ENCODE data around the gene POC5.
"Not testable (repeated sequence)": the region's sequence is repeated elsewhere in the genome, so short reads cannot be mapped to it uniquely, and the experiment has no call there.

Gene POC5

GRCh38 chr5:75701856-75702255, 15.4 kb downstream of the POC5 start:
- Histone ChIP-seq H2BK5ac (ENCODE audit: low read depth, low read length, poor library complexity, severe bottlenecking) (no peak overlapping the region), H3K4me2 (ENCODE audit: low read length, poor library complexity, severe bottlenecking) (no peak overlapping the region), H2BK12ac (ENCODE audit: low read length in 2 of 2) (no peak overlapping the region), H3K4ac (ENCODE audit: low read depth in 1 of 2, low read length in 2 of 2) (no peak overlapping the region), H2BK15ac (ENCODE audit: low read depth, poor library complexity, severe bottlenecking) (no peak overlapping the region), H3K4me3 (ENCODE audit: insufficient read depth in 1 of 2, low read depth in 1 of 2, low read length in 2 of 2) (no peak overlapping the region), H2BK120ac (ENCODE audit: low read depth, low read length) (no peak overlapping the region), H3K18ac (ENCODE audit: low read depth in 1 of 2, low read length in 2 of 2) (no peak overlapping the region), H4K91ac (ENCODE audit: low read length) (no peak overlapping the region), H3K14ac (ENCODE audit: low read length in 2 of 2) (no peak overlapping the region), H3K27ac (ENCODE audit: low read length, poor library complexity, severe bottlenecking) (no peak overlapping the region), H3K9me3 (ENCODE audit: control insufficient read depth, low read length) (no peaks in the 10 kb centered on the region), H2AFZ (ENCODE audit: low read depth, low read length) (no peak overlapping the region), H3K79me1 (replicated peaks; ENCODE audit: low read length, poor library complexity, severe bottlenecking) (peaks cover 10% of the 10 kb centered on the region), H3K23ac (ENCODE audit: low read length in 2 of 2) (no peak overlapping the region), H3K36me3 (ENCODE audit: control insufficient read depth in 1 of 2, insufficient read depth in 2 of 2, low read depth in 1 of 2, low read length in 2 of 2) (peaks cover 3 to 26% of the 10 kb centered on the region in 2 experiments), H4K8ac (ENCODE audit: low read length) (no peak overlapping the region), H3K4me1 (ENCODE audit: control insufficient read depth, insufficient read depth, low read depth, low read length) (no peaks in the 10 kb centered on the region), H3K9ac (ENCODE audit: low read length) (no peak overlapping the region), H3K27me3 (ENCODE audit: control insufficient read depth in 1 of 2, insufficient read depth in 1 of 2, low read length in 2 of 2) (no peaks in the 10 kb centered on the region), H2AK5ac (ENCODE audit: low read length, severe bottlenecking) (no peak overlapping the region)
- WGBS, result 96% methylated on average over 4 of the region's 4 CpGs
- DNase-seq, result no peak

GRCh38 chr5:75695472-75696351, 21.5 kb downstream of the POC5 start:
- H3K23ac ChIP-seq (ENCODE audit: low read length in 2 of 2); H4K8ac ChIP-seq (ENCODE audit: low read length); H3K9me3 ChIP-seq (ENCODE audit: control insufficient read depth, low read length); H4K91ac ChIP-seq (ENCODE audit: low read length); H2BK15ac ChIP-seq (ENCODE audit: low read depth, poor library complexity, severe bottlenecking); H3K4me2 ChIP-seq (ENCODE audit: low read length, poor library complexity, severe bottlenecking); H3K79me1 ChIP-seq (replicated peaks; ENCODE audit: low read length, poor library complexity, severe bottlenecking); H2BK5ac ChIP-seq (ENCODE audit: low read depth, low read length, poor library complexity, severe bottlenecking); H2BK12ac ChIP-seq (ENCODE audit: low read length in 2 of 2); H3K27ac ChIP-seq (ENCODE audit: low read length, poor library complexity, severe bottlenecking); DNase-seq; H3K4me1 ChIP-seq (ENCODE audit: control insufficient read depth, insufficient read depth, low read depth, low read length); H3K27me3 ChIP-seq (ENCODE audit: control insufficient read depth in 1 of 2, insufficient read depth in 1 of 2, low read length in 2 of 2); H3K9ac ChIP-seq (ENCODE audit: low read length); H2AFZ ChIP-seq (ENCODE audit: low read depth, low read length); H2BK120ac ChIP-seq (ENCODE audit: low read depth, low read length); H3K4me3 ChIP-seq (ENCODE audit: insufficient read depth in 1 of 2, low read depth in 1 of 2, low read length in 2 of 2); H3K4ac ChIP-seq (ENCODE audit: low read depth in 1 of 2, low read length in 2 of 2); H3K14ac ChIP-seq (ENCODE audit: low read length in 2 of 2); H2AK5ac ChIP-seq (ENCODE audit: low read length, severe bottlenecking); H3K18ac ChIP-seq (ENCODE audit: low read depth in 1 of 2, low read length in 2 of 2): not testable (repeated sequence)
- peaks cover 0 to 14% of the 10 kb centered on the region in 2 experiments for H3K36me3 ChIP-seq (ENCODE audit: control insufficient read depth in 1 of 2, insufficient read depth in 2 of 2, low read depth in 1 of 2, low read length in 2 of 2)
- WGBS, result 85% methylated on average over 22 of the region's 22 CpGs

GRCh38 chr5:75694781-75695180, 22.5 kb downstream of the POC5 start:
- Histone ChIP-seq H2AFZ (ENCODE audit: low read depth, low read length) (no peak overlapping the region), H2AK5ac (ENCODE audit: low read length, severe bottlenecking) (no peak overlapping the region), H3K27me3 (ENCODE audit: control insufficient read depth in 1 of 2, insufficient read depth in 1 of 2, low read length in 2 of 2) (no peaks in the 10 kb centered on the region), H3K4me1 (ENCODE audit: control insufficient read depth, insufficient read depth, low read depth, low read length) (no peaks in the 10 kb centered on the region), H2BK12ac (ENCODE audit: low read length in 2 of 2) (no peak overlapping the region), H2BK5ac (ENCODE audit: low read depth, low read length, poor library complexity, severe bottlenecking) (no peak overlapping the region), H3K4me2 (ENCODE audit: low read length, poor library complexity, severe bottlenecking) (no peak overlapping the region), H3K4ac (ENCODE audit: low read depth in 1 of 2, low read length in 2 of 2) (no peak overlapping the region), H3K36me3 (ENCODE audit: control insufficient read depth in 1 of 2, insufficient read depth in 2 of 2, low read depth in 1 of 2, low read length in 2 of 2) (peaks cover 2 to 23% of the 10 kb centered on the region in 2 experiments), H3K79me1 (replicated peaks; ENCODE audit: low read length, poor library complexity, severe bottlenecking) (no peaks in the 10 kb centered on the region), H3K23ac (ENCODE audit: low read length in 2 of 2) (no peak overlapping the region), H3K9me3 (ENCODE audit: control insufficient read depth, low read length) (no peaks in the 10 kb centered on the region), H3K14ac (ENCODE audit: low read length in 2 of 2) (no peak overlapping the region), H4K8ac (ENCODE audit: low read length) (no peak overlapping the region), H3K27ac (ENCODE audit: low read length, poor library complexity, severe bottlenecking) (no peak overlapping the region), H4K91ac (ENCODE audit: low read length) (no peak overlapping the region), H3K18ac (ENCODE audit: low read depth in 1 of 2, low read length in 2 of 2) (no peak overlapping the region), H3K4me3 (ENCODE audit: insufficient read depth in 1 of 2, low read depth in 1 of 2, low read length in 2 of 2) (no peak overlapping the region), H2BK15ac (ENCODE audit: low read depth, poor library complexity, severe bottlenecking) (no peak overlapping the region), H3K9ac (ENCODE audit: low read length) (no peak overlapping the region), H2BK120ac (ENCODE audit: low read depth, low read length) (no peak overlapping the region)
- no peak for DNase-seq
- WGBS, result no CpG with 5 or more reads among the region's 1 CpG

- peaks cover 2 to 41% of the 10 kb centered on the region in 2 experiments for H3K36me3 ChIP-seq (ENCODE audit: control insufficient read depth in 1 of 2, insufficient read depth in 2 of 2, low read depth in 1 of 2, low read length in 2 of 2)
Measured at GRCh38 chr5:75690669-75691068, 26.6 kb downstream of the POC5 start.

More at GRCh38 chr5:75690669-75691068, 26.6 kb downstream of the POC5 start:
- H4K8ac ChIP-seq (ENCODE audit: low read length), result no peak overlapping the region
- no peak overlapping the region for H2BK5ac ChIP-seq (ENCODE audit: low read depth, low read length, poor library complexity, severe bottlenecking)
- H2BK12ac ChIP-seq (ENCODE audit: low read length in 2 of 2), result no peak overlapping the region
- H3K18ac ChIP-seq (ENCODE audit: low read depth in 1 of 2, low read length in 2 of 2), result no peak overlapping the region
- H2AK5ac ChIP-seq (ENCODE audit: low read length, severe bottlenecking), result no peak overlapping the region
- H3K27me3 ChIP-seq (ENCODE audit: control insufficient read depth in 1 of 2, insufficient read depth in 1 of 2, low read length in 2 of 2), result no peaks in the 10 kb centered on the region
- no peak overlapping the region for H3K4me3 ChIP-seq (ENCODE audit: insufficient read depth in 1 of 2, low read depth in 1 of 2, low read length in 2 of 2)
- H3K4me1 ChIP-seq (ENCODE audit: control insufficient read depth, insufficient read depth, low read depth, low read length), result no peaks in the 10 kb centered on the region
- H3K14ac ChIP-seq (ENCODE audit: low read length in 2 of 2), result no peak overlapping the region
- H2BK15ac ChIP-seq (ENCODE audit: low read depth, poor library complexity, severe bottlenecking), result no peak overlapping the region
- H2BK120ac ChIP-seq (ENCODE audit: low read depth, low read length), result no peak overlapping the region
- no peak for DNase-seq
- no peak overlapping the region for H3K23ac ChIP-seq (ENCODE audit: low read length in 2 of 2)
- H3K27ac ChIP-seq (ENCODE audit: low read length, poor library complexity, severe bottlenecking), result no peak overlapping the region
- no peak overlapping the region for H3K4ac ChIP-seq (ENCODE audit: low read depth in 1 of 2, low read length in 2 of 2)
- no peak overlapping the region for H4K91ac ChIP-seq (ENCODE audit: low read length)
- no peak overlapping the region for H3K4me2 ChIP-seq (ENCODE audit: low read length, poor library complexity, severe bottlenecking)
- no peaks in the 10 kb centered on the region for H3K79me1 ChIP-seq (replicated peaks; ENCODE audit: low read length, poor library complexity, severe bottlenecking)
- H3K9me3 ChIP-seq (ENCODE audit: control insufficient read depth, low read length), result no peaks in the 10 kb centered on the region
- H2AFZ ChIP-seq (ENCODE audit: low read depth, low read length), result no peak overlapping the region
- 100% methylated on average over 1 of the region's 1 CpG for WGBS
- H3K9ac ChIP-seq (ENCODE audit: low read length), result no peak overlapping the region

All from mesenchymal stem cell (in vitro differentiated cells and primary cell).